ENCODE measurements around the gene PRR3. TPM values are rescaled to one million over a fixed set of nuclear protein-coding genes. Genes with fewer than 3 reads are reported as not detected.

Gene PRR3
- total and polyA plus RNA-seq, 2 of the 13 experiments (the other 11 are each of a cell fraction or from before 2014, with no cell fraction given) = 14.6 to 21.2 TPM

DNA sequence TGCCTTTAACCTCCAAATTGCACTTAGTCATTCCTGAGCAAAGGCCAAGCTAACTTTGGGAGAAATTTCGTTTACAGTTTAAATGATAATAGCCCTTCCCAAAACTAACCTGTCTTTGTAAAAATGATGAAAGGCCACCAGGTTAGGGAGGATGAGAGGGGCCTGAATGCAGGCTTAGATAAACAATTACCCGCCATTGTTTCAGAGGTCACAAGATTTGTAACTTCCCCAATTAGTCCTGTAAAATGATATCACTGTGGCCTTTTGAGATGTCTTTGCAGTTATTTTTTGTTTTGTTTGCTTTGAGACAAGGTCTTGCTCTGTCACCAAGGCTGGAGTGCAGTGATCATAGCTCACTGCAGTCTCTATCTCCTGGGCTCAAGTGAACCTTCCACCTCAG, 27.1 kb upstream of the PRR3 start (continued):
- no peak for TF ChIP-seq ZNF691 (CRISPR knock-in tag; IDR thresholded peaks at IDR 0.05; ENCODE audit: borderline replicate concordance, low read depth)
- no peak for TF ChIP-seq LCORL (IDR thresholded peaks at IDR 0.05)
- peak; percentile 78; the same call in 1 of the 2 replicates for TF ChIP-seq LCORL (CRISPR knock-in tag; IDR thresholded peaks at IDR 0.05)
- TF ChIP-seq ZMYM4 (CRISPR knock-in tag; IDR thresholded peaks at IDR 0.05) = no peak
- no peak for TF ChIP-seq HNF1A (IDR thresholded peaks at IDR 0.05; ENCODE audit: low read depth)
- no peak for TF ChIP-seq HNF1A (CRISPR knock-in tag; IDR thresholded peaks at IDR 0.05; ENCODE audit: borderline replicate concordance)
- no peak for TF ChIP-seq TRIM22 (IDR thresholded peaks at IDR 0.05)
- no peak for TF ChIP-seq ATF7-NPFF (CRISPR knock-in tag; IDR thresholded peaks at IDR 0.05; ENCODE audit: low read depth)
- no peak for TF ChIP-seq FOSL2 (CRISPR knock-in tag; IDR thresholded peaks at IDR 0.05)
- TF ChIP-seq SIX4 (CRISPR knock-in tag; IDR thresholded peaks at IDR 0.05) = 0 out of 2 replicates have a peak, but pooled peaks have one; percentile 38
- TF ChIP-seq ZNF788 (CRISPR knock-in tag; IDR thresholded peaks at IDR 0.05; ENCODE audit: borderline replicate concordance) = no peak
- TF ChIP-seq ZNF567 (CRISPR knock-in tag; IDR thresholded peaks at IDR 0.05; ENCODE audit: borderline replicate concordance) = no peak
- TF ChIP-seq, protein P1, sequence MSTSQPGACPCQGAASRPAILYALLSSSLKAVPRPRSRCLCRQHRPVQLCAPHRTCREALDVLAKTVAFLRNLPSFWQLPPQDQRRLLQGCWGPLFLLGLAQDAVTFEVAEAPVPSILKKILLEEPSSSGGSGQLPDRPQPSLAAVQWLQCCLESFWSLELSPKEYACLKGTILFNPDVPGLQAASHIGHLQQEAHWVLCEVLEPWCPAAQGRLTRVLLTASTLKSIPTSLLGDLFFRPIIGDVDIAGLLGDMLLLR (CRISPR knock-in tag; IDR thresholded peaks at IDR 0.05) = no peak
- TF ChIP-seq TOE1 (CRISPR knock-in tag; IDR thresholded peaks at IDR 0.05) = no peak
- no peak for TF ChIP-seq ZBTB8A (CRISPR knock-in tag; IDR thresholded peaks at IDR 0.05; ENCODE audit: borderline replicate concordance, low read depth)
- TF ChIP-seq ZNF337 (CRISPR knock-in tag; IDR thresholded peaks at IDR 0.05; ENCODE audit: borderline replicate concordance, low read depth) = no peak
- no peak for TF ChIP-seq ZNF280D (CRISPR knock-in tag; IDR thresholded peaks at IDR 0.05)
- TF ChIP-seq, protein P2, sequence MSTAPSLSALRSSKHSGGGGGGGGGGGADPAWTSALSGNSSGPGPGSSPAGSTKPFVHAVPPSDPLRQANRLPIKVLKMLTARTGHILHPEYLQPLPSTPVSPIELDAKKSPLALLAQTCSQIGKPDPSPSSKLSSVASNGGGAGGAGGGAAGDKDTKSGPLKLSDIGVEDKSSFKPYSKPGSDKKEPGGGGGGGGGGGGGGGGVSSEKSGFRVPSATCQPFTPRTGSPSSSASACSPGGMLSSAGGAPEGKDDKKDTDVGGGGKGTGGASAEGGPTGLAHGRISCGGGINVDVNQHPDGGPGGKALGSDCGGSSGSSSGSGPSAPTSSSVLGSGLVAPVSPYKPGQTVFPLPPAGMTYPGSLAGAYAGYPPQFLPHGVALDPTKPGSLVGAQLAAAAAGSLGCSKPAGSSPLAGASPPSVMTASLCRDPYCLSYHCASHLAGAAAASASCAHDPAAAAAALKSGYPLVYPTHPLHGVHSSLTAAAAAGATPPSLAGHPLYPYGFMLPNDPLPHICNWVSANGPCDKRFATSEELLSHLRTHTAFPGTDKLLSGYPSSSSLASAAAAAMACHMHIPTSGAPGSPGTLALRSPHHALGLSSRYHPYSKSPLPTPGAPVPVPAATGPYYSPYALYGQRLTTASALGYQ (CRISPR knock-in tag; IDR thresholded peaks at IDR 0.05) = 0 out of 2 replicates have a peak, but pooled peaks have one; percentile 23
